Activated CD4-positive, CD25-positive, alpha-beta regulatory T cell treated with anti-CD3 and anti-CD28 coated beads, Interleukin-2, amount 50 U/mL, for 72 hours (primary cell): ENCODE data around the gene PEX7.
A peak's percentile ranks its signal among the peaks of the same experiment; 100 is the strongest.
"Not testable (repeated sequence)": the region's sequence is repeated elsewhere in the genome, so short reads cannot be mapped to it uniquely, and the experiment has no call there.

ENCODE experiments used
- DNase-seq: peaks from one replicate; pipeline ENCODE4 v3.0.0; 2021

PEX7 gene, protein sequence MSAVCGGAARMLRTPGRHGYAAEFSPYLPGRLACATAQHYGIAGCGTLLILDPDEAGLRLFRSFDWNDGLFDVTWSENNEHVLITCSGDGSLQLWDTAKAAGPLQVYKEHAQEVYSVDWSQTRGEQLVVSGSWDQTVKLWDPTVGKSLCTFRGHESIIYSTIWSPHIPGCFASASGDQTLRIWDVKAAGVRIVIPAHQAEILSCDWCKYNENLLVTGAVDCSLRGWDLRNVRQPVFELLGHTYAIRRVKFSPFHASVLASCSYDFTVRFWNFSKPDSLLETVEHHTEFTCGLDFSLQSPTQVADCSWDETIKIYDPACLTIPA

DNA sequence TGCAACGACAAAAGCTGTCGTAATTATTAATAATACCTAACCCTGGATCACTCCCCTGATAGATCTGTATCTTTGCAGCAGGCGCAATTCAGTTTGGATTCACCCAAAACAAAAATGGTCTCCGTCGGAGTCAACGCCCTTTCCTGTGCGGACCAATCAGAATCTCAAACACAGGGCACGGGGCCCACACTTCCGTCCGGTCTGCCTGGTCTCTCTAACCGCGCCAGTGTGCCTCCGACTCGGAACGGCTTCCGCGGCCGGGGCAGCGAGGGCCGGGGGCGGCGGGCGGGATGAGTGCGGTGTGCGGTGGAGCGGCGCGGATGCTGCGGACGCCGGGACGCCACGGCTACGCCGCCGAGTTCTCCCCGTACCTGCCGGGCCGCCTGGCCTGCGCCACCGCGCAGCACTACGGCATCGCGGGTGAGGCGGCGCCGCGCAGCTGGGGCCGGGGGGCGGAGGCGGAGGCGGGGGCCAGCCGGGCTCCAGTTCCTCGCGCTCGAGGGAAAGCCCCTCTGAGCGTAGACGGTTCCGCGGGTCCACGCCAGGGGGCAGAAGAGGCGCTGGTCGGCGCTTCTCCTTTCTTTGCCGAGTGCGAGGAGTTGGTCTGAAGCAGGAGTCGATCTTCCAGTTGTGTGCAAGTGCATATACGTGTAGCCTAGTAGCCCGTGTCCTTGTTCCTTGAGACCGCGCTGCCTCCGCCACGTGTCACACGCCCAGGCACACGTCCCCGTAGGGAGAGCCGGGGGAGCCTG is at the start of gene PEX7:
Gene PEX7, plus strand, starts transcription at position 217 of the 752 bp plus-strand sequence. Its CDS starts 74 bp downstream, at position 291.
- peak; percentile 87 for DNase-seq

DNA sequence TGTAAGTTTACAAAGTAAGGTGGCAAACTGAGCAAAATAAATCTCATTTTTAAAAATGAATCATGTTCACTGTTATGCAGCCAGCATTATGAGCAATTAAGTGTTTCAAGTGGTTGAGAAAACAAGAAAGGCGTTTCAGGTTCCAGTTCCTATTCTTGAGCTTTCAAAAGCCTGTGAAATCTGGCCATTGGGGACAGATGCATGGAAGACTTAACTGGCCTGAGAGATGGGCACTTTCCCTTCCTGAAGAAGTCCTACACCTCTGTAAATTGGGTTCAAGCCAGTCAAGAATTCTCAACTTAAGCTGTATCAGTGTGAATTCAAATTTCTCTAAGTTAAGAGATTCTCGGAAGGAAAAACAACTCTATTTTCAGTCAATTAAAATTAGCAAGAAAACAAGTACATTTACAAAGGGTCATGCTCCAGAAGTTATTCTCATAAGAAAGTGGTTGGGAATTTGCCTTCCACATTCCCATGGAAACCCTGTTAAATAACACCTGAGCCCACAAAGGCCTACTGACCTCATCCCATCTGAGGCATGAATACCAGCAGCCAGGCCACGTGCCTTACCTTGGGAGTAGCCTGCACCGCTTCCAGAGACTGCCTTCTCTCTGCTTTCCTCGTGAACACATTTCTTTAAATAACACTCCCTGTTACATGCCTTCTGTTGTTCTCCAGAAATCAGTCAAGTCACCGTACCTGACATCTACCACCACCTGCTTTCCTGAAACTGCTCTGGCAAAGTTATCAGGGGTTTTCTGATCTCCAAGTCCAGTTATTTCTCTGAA is 49.5 kb upstream of the PEX7 start:
- no peak for DNase-seq

DNA sequence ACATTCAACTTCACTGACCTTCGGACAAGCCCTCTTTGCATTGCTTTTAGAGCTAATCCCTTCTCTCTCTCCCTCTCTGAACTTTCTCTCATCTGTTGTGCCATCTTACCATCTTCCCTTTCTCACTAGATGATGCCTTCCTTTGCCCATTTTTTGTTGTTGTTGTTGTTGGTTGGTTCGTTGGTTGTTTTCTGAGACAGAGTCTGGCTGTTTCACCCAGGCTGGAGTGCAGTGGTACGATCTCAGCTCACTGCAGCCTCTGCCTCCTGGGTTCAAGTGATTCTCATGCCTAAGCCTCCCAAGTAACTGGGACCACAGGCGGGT is 49.0 kb upstream of the PEX7 start:
- DNase-seq: no peak

DNA sequence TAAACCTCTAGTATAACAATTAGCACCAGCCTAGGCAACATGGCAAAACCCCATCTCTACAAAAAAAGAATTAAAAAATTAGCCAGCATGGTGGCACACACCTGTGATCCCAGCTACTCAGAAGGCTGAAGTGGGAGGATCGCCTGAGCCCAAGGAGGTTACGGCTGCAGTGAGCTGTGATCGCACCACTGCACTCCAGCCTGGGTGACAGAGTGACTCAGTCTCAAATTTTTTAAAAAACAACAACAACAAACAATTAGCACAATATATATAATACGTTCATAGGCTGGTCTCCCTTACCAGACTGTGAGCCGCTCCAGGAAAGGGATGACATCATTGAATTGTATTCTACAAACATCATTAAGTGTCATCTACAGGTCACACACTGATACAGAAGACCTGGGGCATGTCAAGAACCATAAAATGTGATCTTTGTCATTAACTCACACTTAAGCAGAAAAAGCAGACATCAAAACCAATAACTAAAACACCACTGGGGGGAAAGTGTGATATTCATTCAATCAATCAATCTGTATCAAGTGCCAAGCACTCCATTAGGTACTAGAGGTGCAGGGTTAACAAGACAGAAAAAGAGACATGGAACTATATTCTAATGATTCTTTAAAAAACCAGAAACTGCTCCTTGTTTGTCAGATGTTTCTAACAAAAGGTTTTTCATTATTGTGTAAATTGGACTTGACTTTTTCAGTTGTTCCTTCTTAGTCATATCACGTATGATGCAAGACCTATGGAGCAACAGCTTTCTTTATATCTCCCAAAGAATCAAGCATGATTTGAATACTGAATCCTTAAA is 48.0 kb upstream of the PEX7 start:
- DNase-seq: no peak

DNA sequence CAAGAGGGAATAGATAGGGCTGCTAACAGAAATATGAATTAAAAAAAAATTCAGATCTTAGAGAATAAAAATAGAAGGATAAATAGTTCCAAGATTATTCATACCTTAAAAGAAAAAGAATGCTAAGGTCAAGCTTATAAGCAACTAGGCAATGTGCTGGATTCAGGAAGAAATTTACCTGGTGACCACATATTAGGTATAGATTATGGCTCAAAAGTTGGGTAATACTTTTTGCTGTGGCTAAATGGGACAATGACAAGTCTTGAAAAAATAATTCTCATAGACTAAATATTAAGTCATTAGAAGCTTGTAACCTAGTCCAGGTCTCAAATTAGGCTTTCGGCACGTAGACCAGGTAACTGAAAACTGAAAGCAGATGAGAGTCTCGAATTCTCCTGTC is 47.3 kb upstream of the PEX7 start:
- DNase-seq: no peak

DNA sequence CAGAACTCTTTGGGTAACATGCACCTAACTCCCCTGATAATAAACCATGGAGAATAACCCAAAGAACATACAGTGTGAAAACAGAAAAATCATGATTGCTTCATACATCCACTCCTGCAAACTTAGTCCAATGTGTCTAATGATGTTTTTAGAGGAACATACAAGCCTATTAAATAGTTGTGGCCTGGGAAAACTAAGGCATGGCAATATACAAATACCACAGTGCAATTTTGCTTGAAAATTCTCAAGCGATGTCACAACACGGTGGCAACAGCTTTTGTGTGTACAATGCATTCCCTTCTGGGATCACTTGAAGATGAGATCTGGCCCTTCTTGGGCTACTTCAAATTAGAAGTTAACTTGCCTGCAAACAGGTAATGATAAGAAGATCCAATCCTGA is 46.8 kb upstream of the PEX7 start:
- no peak for DNase-seq

DNA sequence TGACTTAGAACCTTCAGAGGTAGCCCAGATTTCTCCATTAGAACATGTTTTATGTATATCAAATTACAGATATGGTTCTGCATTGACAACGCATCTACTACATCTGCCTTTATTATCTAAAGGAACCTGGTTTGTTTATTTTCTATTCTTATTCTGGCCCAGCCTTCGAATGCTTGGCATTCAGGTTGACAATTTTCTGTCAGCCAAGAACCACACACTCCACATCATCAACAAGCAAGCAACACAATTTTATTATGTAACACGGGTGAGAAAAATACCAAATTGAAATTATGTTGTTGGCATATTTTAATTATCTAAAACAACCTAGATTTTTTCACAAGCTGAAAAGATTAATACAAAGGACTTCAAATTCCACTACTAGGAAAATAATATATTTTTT is 44.7 kb upstream of the PEX7 start:
- no peak for DNase-seq

DNA sequence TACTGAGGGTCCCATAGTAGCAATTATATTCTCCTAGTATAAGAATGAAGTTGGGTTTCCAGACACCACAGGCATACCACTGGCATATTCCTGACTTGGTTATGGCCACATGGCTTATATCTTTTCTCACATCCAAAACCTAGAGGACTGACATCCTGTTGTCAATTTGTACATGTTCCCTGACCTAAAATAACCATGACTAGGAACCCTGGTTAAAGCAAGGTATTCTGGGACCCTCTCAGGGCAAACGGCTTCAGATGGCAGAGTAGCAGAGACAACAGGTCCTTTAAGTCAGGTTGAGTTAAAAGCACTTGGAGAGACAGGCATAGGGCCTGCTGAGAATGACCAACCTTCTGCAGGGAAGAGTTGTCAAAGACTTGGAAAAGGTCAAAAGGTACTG is 42.7 kb upstream of the PEX7 start:
- DNase-seq: no peak

DNA sequence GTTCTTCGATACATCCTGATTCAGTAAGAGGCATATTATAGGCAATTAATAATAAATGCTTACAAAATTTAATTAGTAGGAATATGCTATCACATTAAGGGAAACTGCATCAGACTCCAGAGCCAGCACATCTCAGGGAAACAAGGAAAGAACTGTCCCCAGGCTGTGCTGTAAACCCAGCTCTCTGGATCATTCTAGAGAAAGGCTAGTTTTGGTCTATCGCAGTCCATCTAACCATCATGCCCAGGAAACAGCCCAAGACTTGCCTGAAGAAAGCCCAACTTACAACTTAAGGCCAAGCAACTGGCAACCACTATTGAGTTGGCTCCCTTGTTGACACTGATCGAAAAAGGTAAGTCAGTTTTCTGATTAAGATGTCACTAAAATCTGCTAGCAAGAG is 41.4 kb upstream of the PEX7 start:
- DNase-seq: no peak

DNA sequence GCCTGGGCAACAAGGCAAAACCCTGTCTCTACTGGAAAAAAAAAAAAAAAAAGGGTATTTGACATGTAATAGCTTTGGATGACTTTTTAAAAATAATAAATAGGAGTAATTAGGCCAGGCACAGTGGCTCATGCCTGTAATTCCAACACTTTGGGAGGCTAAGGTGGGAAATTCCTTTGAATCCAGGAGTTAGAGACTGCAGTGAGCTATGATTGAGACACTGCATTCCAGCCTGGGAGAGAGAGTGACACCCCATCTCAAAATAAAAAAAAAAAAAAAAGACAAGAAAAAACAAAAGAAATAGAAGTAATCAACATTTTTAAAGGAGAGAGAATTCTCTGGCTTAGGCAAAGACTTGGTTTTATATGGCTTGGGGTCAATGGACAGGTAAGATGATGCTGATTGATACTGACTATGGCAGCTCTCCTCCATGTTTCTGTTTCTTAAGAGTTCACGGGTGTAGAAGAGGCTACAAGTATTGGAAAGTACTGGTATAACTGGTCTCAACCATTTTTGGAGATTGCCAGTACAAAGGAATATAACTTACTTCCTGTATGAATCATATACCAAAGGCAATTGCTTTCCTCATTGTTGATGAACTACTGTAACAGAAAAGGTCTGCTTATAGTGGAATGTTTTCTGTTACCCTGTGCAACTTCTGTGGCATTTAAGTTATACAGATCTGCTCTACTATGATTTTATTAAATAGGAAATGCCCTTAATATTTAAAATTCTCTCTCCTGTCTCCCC is 40.2 kb upstream of the PEX7 start:
- no peak for DNase-seq

DNA sequence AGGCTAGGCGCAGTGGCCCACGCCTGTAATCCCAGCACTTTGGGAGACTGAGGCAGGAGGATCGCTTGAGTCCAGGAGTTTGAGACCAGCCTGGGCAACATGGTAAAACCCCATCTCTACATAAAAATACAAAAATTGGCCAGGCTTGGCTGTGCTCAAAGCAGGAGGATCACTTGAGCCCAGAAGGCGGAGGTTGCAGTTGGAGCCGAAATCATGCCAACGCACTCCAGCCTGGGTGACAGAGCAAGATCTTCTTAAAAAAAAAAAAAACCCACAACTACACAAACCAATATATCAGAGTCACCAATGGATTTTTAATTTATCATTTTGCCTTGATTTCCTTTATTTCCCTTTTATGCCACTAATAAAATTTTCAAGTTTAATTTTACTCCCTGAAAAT is 39.4 kb upstream of the PEX7 start:
- no peak for DNase-seq

DNA sequence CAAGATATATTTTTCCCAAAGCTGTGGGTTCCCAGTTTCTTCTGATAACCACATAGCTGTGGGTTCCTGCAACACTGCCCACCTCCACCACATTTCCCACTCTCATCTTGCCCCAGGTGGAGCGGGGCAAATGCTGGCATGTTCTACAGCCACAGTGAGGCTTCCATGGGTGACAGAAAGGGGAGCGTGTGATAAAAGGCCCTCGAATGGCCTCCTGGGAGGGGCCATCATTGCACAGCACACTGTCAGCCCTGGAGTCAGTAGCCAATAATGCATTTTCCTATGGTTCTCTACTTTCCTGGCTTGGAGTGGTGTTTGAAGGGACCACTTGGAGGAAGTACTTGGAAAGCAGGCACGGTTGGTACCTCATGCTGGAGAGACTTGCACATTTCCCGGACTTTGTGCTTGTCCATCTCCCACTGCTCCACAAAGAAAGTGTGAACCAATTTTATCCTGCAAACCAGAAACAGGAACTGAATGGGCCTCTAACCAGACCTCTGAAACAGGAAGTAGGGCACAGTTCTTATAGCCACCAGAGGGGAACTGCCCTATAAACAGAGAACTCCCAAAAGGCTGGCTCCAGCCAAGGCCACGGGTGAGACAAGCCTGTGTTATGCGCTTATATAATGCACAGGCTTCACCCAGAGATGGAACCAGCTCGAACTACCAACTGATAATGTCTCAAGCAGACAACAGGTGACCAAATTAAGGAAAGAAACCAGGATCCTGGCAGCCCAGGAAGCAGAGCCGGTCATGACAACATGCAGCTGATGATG is 38.7 kb upstream of the PEX7 start:
- DNase-seq: no peak

DNA sequence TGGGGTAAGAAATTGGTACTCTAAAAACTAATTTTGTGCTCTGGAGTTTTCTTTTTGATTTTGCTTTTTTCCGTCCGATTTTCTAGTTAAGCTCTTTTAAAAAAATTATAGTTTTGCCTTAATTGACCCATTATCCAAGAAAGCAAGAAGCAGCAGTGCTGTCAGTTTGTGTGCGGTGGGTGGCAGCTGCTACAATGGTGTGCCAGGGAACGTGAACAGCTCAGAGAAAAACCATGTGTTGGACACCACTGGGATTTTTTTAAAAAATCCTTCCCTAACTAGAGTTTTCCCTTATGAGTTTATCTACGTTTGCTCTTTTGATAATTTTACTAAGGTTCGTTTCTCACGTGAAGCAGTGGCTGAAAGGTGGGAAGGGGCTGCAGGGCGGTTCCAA is 38.1 kb upstream of the PEX7 start:
- DNase-seq: no peak

DNA sequence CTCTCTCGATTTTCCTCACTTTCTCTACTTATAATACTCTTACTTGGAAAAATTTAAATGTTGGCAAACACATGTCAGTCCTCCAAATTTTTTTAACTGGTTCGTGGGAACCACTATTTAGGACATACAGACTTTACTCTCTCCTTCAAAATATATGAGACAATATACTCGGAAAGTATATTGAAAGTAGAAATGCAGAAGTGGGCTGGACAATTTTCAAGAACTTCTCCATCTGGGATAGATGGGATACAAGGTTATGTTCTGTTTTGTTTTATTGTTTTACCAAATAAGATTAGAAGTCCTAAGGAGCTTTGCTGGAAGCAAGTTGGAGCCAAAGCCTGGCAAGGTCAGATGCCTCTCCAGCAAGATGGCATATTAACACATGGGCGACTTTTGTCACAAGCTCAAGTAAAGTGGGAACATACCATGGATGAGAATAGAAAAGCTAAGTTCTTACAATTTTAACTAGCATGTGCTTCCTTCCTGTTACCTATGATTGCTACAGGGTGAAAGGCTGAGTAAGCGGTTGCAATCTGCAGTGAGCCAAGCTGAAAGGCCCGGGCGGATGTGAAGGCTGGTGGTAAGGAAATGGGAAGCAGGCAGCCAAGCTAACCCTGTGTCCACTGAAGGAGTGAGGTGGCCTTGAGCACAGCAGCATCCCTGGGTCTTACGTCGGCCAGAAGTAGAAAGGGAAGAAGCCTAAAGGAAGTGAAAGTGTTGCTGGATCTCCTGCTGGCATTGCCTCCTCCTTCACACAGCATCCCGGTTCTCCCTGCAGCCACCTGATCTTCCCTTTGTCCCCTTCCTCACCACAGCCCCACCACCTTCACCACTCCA is 37.3 kb upstream of the PEX7 start:
- peak; percentile 44 for DNase-seq

DNA sequence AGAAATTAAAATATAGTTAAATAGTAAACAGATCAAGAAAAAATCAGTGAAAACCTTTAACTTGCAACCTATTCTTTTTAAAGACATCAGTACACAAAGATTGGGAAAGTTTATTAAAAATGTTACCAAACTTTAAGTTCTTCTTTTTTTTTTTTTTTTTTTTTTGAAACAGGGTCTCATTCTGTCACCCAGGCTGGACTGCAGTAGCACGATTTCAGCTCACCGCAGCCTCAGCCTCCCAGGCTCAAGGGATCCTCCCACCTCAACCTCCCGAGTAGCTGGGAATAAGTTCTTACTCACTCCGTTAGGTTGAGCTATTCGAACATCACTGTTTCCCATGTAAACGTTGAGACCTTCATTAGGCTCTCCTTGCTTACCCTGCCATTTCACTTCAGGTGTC is 35.7 kb upstream of the PEX7 start:
- no peak for DNase-seq

DNA sequence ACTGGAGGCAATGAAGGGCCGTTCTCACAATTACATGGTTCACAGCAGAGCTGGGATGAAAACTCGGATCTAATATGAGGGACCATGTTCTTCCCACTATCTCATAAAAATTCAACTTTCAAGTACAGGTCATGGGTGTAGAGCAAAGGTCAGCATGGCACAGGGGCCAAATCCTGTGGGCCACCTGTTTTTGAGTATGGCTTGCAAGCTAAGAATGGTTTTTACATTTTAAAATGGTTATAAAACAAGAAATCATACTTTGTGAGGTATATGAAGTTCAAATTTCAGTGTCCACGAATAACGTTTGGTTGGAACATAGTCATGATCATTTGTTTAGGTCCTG is 34.7 kb upstream of the PEX7 start:
- no peak for DNase-seq

DNA sequence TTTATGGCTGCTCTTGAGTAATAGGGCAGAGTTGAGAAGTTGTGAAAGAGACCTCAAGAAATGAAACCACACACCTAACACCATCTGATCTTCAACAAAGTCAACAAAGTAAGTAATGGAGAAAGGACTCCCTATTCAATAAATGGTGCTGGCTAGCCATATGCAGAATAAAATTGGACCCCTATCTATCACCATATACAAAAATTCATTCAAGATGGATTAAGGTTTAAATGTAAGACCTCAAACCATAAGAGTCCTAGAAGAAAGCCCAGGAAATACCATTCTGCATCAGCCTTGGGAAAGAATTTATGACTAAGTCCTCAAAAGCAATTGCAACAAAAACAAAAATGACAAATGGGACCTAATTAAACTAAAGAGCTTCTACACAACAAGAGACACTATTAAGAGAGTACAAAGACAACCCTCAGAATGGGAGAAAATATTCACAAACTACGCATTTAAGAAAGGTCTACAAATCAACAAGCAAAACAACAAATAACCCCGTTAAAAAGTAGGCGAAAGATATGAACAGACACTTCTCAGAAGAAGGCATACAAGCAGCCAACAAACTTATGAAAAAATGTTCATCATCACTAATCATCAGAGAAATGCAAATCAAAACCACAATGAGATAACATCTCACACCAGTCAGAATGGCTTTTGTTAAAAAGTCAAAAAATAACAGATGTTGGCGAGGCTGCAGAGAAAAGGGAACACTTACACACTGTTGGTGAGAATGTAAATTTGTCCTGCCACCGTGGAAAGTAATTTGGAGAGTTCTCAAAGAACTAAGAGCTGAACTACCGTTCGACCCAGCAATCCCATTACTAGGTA is 34.1 kb upstream of the PEX7 start:
- no peak for DNase-seq

DNA sequence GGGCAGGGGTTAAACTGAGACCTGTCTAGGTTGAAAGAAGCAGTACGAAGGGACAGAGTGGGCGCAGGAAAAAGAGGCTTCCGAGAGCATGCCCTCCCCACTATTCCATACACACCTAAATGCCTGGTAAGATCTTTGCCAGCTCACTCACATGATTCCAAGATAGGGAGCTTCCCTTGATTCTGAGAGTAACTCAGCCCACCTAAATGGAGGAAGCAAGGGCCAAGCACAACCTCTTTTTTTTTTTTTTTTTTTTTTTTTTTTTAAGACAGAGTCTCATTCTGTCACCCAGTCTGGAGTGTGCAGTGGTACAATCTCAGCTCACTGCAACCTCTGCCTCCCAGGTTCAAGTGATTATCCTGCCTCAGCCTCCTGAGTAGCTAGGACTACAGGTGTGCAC is 33.0 kb upstream of the PEX7 start:
- DNase-seq: not testable (repeated sequence)

DNA sequence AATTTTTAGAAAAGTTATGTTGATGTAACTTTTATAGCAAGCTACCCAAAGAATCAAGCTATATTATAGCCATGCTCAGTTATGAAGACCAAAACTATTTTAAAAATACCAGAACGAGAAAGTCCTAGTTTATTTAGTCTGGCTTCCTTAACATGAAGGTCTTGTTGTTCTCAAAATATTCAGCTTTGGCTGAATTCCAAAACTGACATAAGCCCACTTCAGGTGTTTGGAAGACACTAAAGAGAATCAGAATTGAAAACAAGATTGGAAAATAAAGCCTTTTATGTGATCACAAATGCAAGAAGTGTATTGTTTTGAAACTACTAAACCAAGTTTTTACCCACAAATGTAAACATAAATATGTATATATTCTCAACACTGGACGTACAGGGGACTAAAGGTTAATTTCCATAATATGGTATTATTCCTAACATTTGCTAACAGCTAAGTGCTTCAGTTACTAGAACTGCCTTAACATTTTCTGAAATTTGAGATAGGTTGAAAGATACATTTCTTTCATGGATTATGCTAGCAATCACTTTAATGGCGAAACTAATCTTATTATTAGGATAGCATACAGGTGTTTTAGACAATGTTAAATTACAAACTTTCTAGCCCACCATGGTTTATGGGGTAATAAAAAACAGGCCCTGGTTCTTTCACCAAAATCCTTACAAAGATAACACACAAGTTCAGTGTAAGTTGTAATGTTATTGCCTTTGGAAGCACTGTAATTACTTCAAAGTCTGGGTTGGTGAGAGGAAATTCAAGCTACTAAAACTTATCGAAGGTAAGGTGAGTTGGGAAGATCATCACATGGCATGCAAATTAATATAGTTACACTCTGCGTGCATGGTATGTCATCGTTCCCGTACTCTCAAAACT is 31.7 kb upstream of the PEX7 start:
- DNase-seq: no peak
